Measurements from ENCODE around the gene UMAD1. TPM values are rescaled to one million over a fixed set of nuclear protein-coding genes. Genes with fewer than 3 reads are reported as not detected.

Gene UMAD1
- polyA plus RNA-seq, 3 donors from 2014 or later: 16.9 to 21.8 (median 17.2) TPM

DNA sequence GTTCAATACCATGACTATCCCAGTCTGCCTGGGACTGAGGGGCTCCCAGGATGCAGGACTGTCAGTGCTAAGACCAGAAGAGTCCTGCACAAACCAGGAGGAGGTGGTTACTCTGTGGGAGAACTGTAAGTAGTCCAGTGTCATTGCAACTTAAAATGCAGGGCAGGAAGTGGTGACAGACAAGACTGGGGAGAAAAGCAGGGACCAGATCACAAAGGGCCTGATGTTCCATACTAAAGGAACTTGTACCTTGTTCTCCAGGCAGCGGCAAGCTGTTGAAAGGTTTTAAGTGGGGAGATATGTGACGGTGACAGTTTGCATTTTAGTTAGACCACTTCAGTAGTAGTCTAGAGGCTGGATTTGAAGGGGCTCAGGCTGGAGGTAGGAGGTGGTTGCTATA lies 262.3 kb downstream of the UMAD1 start:
- Mint-ChIP-seq H3K27ac (peak overlapping the region in 1 of 6 donors; percentile 41), H3K4me3 (no peak overlapping the region), H3K9me3 (no peaks in the 10 kb centered on the region), H3K36me3 (peaks cover 0 to 18% (median 0%) of the 10 kb centered on the region in 3 donors), H3K27me3 (ENCODE audit: low read depth in 3 of 3) (no peaks in the 10 kb centered on the region), H3K4me1 (peaks cover 10 to 12% of the 10 kb centered on the region in 2 donors)
- no peak for DNase-seq

DNA sequence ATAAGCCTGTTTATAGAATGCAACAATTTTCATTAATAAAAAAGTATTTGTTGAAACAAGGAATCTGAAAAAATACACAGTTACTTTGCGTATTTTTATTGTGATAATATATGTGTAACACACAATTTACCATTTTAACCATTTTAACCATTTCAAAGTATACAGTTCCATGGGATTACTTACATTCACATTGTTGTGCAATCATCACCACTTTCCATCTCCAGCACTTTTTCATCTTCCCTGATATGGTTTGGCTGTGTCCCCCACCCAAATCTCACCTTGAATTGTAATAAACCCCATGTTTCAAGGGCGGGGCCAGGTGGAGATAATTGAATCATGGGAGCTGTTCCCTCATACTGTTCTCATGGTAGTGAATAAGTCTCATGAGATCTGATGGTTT lies 266.8 kb downstream of the UMAD1 start:
- Mint-ChIP-seq H3K36me3 (peaks cover 0 to 8% (median 0%) of the 10 kb centered on the region in 3 donors), H3K27me3 (ENCODE audit: low read depth in 3 of 3) (no peaks in the 10 kb centered on the region), H3K4me3 (no peak overlapping the region), H3K27ac (no peak overlapping the region), H3K4me1 (peaks cover 8 to 11% of the 10 kb centered on the region in 2 donors), H3K9me3 (no peaks in the 10 kb centered on the region)
- DNase-seq: no peak

DNA sequence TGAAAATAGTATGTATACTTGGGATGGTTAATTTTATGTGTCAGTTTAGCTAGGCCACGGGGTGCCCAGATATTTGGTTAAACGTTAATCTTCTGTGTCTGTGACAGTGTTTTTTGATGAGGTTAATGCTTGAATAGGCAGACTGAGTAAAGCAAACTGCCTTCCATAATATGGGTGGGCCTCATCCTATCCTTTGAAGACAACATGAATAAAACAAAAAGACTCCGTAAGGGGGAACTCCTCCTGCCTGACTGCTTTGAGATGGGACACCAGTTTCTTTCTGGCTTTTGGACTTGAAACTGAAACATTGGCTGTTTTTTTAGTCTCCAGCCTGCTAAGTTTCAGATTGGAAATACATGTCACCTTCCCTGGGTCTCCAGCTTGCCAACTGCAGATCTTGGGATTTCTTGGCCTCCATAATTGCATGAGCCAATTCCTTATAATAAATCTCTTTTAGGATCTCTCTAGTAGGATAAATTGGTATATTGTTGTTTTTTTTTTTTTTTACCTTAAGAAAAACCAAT lies 268.1 kb downstream of the UMAD1 start:
- Mint-ChIP-seq H3K27ac (no peak overlapping the region), H3K36me3 (peaks cover 0 to 4% (median 0%) of the 10 kb centered on the region in 3 donors), H3K4me3 (no peak overlapping the region), H3K9me3 (no peaks in the 10 kb centered on the region), H3K4me1 (no peaks in the 10 kb centered on the region), H3K27me3 (ENCODE audit: low read depth in 3 of 3) (no peaks in the 10 kb centered on the region)
- DNase-seq: no peak

DNA sequence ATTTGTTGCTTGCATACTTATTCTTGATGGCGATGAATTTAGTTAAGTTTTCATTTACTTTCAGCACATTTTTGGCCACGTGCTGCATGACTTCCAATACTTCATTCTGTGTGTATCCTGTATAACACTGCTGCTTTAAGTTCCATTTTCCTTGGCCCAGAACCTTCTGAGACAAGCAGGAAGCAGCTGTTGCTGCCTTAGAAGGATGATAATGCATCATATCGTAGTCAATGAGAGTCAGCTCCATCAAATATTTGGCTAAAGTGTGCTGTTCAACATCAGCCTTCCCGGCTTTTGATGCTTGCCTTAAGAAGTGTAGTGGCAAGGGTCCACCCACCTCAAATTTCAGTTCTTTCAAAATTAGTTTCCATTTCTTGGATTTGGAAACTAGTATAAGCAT lies 268.8 kb downstream of the UMAD1 start:
- Mint-ChIP-seq H3K4me1 (no peaks in the 10 kb centered on the region), H3K9me3 (no peaks in the 10 kb centered on the region), H3K36me3 (peaks cover 0 to 4% (median 1%) of the 10 kb centered on the region in 3 donors), H3K27me3 (ENCODE audit: low read depth in 3 of 3) (peaks cover 0 to under 1% (median 0%) of the 10 kb centered on the region in 3 donors), H3K27ac (no peak overlapping the region), H3K4me3 (no peak overlapping the region)
- no peak for DNase-seq

DNA sequence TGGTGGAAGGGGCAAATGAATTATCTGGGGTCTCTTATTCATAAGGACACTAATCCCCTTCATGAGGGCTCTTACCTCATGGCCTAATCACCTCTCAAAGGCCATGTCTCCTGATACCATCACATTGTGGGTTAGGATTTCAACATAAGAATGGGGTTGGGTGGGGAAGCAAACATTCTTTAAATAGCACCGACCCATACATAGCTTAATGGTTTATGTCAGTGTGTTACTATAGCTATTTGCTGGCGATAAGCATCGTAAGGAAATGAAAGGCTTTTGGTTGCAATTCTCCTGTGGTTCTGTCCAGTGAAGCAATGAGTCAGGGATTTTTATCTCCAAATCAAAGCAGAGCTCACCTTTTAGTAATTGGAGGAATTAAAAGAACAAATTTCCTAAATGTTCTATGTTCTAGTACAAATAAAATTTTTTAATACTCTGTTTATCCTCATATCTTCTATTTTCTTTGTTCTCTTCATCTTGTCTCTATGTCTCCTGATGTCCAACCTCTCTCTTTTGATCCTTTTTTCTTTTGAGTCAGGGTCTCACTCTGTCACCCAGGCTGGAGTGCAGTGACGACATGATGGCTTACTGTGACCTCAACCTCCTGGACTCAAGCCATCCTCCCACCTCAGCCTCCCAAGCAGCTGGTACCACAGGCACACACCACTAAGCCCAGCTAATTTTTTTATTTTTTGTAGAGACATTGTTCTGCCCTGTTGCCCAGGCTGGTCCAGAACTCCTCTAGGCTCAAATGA lies 271.0 kb downstream of the UMAD1 start:
- no peaks in the 10 kb centered on the region for H3K4me1 Mint-ChIP-seq
- H3K36me3 Mint-ChIP-seq: peaks cover 3 to 9% (median 4%) of the 10 kb centered on the region in 3 donors
- H3K27me3 Mint-ChIP-seq (ENCODE audit: low read depth in 3 of 3): peaks cover 0 to 5% (median 0%) of the 10 kb centered on the region in 3 donors
- no peak overlapping the region for H3K27ac Mint-ChIP-seq
- H3K4me3 Mint-ChIP-seq: no peak overlapping the region
- no peaks in the 10 kb centered on the region for H3K9me3 Mint-ChIP-seq
- no peak for DNase-seq

DNA sequence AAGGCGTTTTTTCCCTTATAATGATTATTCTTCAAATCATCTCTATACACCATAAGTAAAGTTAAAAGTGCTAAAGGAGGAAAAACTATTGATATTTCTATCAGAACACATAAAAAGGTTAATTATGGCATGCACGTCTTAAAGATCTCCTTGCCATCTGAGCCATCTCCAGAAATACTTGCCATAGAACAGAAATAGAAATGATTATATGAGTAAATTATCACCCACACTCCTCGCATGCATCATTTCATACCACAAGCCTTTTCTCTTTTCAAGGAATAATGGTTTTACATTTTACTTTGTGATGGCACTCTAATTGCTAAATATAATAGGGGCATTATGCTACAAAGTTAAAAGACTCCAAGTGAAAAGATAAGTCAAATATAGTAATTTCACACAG lies 272.4 kb downstream of the UMAD1 start:
- no peak overlapping the region for H3K4me3 Mint-ChIP-seq
- peaks cover 0 to 5% (median 1%) of the 10 kb centered on the region in 3 donors for H3K27me3 Mint-ChIP-seq (ENCODE audit: low read depth in 3 of 3)
- H3K9me3 Mint-ChIP-seq: no peaks in the 10 kb centered on the region
- no peaks in the 10 kb centered on the region for H3K4me1 Mint-ChIP-seq
- DNase-seq: no peak
- H3K36me3 Mint-ChIP-seq: peaks cover 3 to 15% (median 4%) of the 10 kb centered on the region in 3 donors
- H3K27ac Mint-ChIP-seq: no peak overlapping the region

DNA sequence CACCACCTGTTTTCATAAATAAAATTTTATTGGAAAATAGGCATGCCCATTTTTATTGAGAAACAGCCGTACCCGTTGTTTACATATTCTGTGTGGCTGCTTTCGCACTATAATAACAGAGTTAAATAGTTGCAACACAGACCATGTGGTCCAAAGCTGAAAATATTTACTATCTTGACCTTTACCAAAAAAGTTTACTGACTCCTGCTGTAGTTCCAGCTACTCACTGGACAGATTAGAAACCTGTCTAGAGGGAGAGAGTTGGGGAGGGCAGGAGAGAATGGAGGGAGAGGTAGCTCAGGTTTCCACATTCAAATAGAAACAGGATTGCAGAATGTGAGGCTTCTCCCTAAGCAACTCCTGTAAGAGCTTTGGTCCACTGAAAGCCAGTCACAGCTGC lies 273.0 kb downstream of the UMAD1 start:
- H3K4me3 Mint-ChIP-seq: no peak overlapping the region
- H3K4me1 Mint-ChIP-seq: no peaks in the 10 kb centered on the region
- peaks cover 0 to 5% (median 1%) of the 10 kb centered on the region in 3 donors for H3K27me3 Mint-ChIP-seq (ENCODE audit: low read depth in 3 of 3)
- H3K9me3 Mint-ChIP-seq: no peaks in the 10 kb centered on the region
- no peak overlapping the region for H3K27ac Mint-ChIP-seq
- peaks cover 3 to 15% (median 4%) of the 10 kb centered on the region in 3 donors for H3K36me3 Mint-ChIP-seq
- DNase-seq: no peak

DNA sequence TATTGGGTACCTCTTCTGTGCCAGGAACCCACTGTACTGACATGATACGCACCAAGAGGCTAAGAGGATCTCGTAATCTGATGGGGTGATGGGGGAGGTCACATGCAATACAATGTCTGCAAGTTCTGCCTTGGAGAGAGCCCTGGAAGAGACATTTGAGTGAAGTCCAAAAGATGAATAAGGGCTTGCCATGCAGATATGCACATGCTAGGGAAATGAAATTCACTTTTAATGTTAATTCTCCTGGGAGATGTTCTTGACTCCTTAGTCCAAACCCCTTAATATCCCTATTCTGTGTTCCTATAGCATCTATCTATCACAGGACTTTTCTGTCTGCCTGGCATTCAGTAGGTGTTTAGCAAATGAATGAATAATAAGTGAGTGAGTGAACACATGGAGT lies 274.0 kb downstream of the UMAD1 start:
- no peak for DNase-seq
- Mint-ChIP-seq H3K9me3 (no peaks in the 10 kb centered on the region), H3K27ac (no peak overlapping the region), H3K4me3 (no peak overlapping the region), H3K27me3 (ENCODE audit: low read depth in 3 of 3) (peaks cover 0 to 5% (median 1%) of the 10 kb centered on the region in 3 donors), H3K4me1 (no peaks in the 10 kb centered on the region), H3K36me3 (peaks cover 3 to 15% (median 4%) of the 10 kb centered on the region in 3 donors)

DNA sequence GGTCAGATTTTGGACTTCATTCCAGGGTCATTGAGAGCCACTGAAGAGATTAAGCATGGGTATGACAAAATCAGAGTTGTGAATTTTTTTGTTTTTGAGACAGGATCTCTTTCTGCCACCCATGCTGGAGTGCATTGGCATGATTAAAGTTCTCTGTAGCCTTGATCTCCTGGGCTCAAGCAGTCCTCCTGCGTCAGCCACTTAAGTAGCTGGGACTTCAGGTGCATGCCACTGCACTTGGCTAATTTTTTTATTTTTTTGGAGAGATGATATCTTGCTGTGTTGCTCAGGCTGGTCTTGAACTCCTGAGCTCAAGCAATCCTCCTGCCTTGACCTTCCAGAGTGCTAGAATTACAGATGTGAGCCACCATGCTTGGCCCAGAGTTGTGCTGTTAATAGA lies 275.5 kb downstream of the UMAD1 start:
- Mint-ChIP-seq H3K27me3 (ENCODE audit: low read depth in 3 of 3) (peaks cover 0 to 5% (median 1%) of the 10 kb centered on the region in 3 donors), H3K9me3 (no peaks in the 10 kb centered on the region), H3K27ac (no peak overlapping the region), H3K4me3 (no peak overlapping the region), H3K36me3 (peaks cover 3 to 11% (median 4%) of the 10 kb centered on the region in 3 donors), H3K4me1 (no peaks in the 10 kb centered on the region)
- no peak for DNase-seq

DNA sequence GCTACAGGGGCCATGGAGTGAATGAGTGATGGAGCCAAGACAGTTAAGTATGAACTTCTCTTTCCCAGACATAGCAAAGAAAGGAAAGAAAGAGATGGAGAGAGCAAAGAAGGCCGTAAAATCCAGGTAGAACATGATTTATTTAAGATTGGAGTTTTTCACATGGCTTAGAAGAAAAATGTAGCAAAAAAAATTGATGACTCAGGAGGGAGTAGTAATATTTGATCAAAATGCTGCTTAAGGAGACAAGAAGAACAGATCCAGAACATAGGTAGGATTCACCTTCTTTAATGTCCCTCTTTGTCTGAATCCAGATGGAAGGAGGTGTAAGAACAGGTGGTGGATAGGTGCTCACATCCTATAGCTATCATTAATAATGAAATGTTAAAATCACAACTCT lies 277.0 kb downstream of the UMAD1 start:
- no peak overlapping the region for H3K4me3 Mint-ChIP-seq
- DNase-seq: no peak
- no peaks in the 10 kb centered on the region for H3K9me3 Mint-ChIP-seq
- no peaks in the 10 kb centered on the region for H3K4me1 Mint-ChIP-seq
- peaks cover 3 to 11% (median 4%) of the 10 kb centered on the region in 3 donors for H3K36me3 Mint-ChIP-seq
- H3K27me3 Mint-ChIP-seq (ENCODE audit: low read depth in 3 of 3): peaks cover 0 to 5% (median 1%) of the 10 kb centered on the region in 3 donors
- H3K27ac Mint-ChIP-seq: peak overlapping the region in 1 of 6 donors; percentile 4

DNA sequence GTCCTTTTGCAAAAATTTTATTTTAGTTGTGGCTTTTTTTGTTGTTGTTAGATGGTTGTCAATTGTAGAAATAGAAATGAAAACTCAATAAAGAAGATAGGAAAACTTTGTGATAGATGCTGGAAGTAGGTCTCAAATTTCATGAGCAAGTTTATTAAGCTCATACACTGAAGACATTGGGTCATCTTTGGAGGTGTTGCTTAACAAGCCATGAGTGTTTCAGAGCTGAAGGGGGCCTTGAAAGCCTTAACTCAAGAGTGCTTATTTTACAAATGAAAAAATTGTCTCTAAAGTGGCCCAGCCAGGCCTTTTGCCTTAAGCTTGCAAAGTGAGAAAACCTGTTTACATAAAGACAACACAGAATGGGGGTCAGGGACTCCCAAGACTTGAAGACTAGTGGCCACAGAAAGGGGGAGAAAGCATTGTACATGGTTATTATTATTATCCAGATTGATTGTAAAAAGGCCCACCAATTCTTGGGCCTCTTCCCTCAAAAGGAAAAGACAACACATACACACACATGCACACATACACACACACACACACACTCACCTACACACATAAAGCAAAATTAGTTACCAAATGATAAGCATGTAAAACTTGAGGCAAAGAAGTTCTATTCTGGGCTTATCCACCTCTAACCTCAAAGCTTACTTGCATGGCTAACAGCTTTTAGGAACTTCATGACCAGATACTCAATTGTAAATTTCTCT lies 278.3 kb downstream of the UMAD1 start:
- Mint-ChIP-seq H3K4me3 (no peak overlapping the region), H3K36me3 (peaks cover 3 to 11% (median 4%) of the 10 kb centered on the region in 3 donors), H3K27me3 (ENCODE audit: low read depth in 3 of 3) (peaks cover 0 to 5% (median 1%) of the 10 kb centered on the region in 3 donors), H3K27ac (no peak overlapping the region), H3K4me1 (peaks cover 8% of the 10 kb centered on the region in 2 donors), H3K9me3 (no peaks in the 10 kb centered on the region)
- no peak for DNase-seq

DNA sequence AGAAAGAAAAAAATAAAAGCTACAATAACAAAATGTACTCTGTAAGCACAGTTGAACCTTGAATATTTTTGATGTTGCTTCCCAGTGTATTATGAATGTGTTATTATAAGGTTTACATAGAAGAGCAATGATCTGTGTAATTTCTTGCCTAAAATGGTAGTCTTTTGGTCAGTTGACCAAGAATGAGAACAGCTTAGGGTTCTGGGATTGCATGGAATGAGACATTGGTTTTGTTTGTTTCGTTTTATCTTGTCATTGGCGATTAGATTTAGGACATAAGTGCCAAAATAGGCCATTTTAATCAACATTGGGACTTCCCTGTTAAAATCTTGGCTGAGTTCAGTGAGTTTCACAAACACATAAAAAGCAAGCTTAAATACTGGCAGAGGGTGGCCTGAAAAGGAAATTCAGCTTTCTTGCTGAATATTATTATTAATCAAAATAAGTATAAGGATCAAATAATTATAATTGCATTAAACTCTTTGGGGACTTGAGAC lies 278.9 kb downstream of the UMAD1 start:
- Mint-ChIP-seq H3K4me3 (no peak overlapping the region), H3K4me1 (peaks cover 14% of the 10 kb centered on the region in 2 donors), H3K36me3 (peaks cover under 1 to 11% (median 4%) of the 10 kb centered on the region in 3 donors), H3K9me3 (no peaks in the 10 kb centered on the region), H3K27ac (no peak overlapping the region), H3K27me3 (ENCODE audit: low read depth in 3 of 3) (peaks cover 0 to 3% (median 1%) of the 10 kb centered on the region in 3 donors)
- no peak for DNase-seq

DNA sequence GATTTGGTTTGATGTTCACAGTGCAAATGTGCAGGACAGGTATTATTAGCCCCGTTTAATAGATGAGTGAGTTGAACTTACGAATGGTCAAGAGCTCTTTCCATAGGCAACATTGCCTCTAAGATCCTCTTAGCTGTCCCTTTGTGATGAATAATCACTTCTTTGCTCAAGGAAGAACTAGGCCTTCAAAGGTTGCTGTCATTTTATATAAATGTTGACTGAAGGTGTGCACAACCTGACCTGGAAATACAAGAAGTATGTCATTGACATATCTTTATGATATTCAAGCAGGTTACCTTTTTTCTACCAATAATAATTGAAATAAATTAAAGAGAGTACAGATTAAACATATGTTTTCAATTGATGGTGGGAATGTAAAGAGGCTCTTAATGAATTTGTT lies 279.5 kb downstream of the UMAD1 start:
- no peak overlapping the region for H3K27ac Mint-ChIP-seq
- peaks cover 17 to 18% of the 10 kb centered on the region in 2 donors for H3K4me1 Mint-ChIP-seq
- H3K36me3 Mint-ChIP-seq: peaks cover 0 to 11% (median 4%) of the 10 kb centered on the region in 3 donors

DNA sequence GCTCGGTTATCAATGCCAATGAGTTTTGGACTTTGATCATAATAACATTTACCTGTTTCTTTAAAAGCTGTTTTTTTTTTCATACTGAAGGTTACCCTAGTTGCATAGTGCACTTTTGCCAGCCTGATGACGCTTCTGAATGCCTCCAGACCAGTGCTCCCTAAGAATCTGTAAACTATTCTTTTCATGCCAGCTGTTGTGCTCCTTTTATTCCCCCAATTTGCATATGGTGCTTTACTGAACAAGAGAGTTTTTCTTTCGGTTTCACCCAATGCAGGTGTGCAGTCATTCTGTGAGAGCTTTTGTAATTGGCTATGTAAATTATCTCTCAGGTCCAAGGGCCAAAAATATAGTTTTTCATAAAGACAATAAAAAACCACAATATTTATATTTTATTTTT lies 279.9 kb downstream of the UMAD1 start:
- H3K36me3 Mint-ChIP-seq: peaks cover 0 to 11% (median 4%) of the 10 kb centered on the region in 3 donors
- no peak for DNase-seq
- H3K4me1 Mint-ChIP-seq: peaks cover 17 to 18% of the 10 kb centered on the region in 2 donors
- peaks cover 0 to 1% (median 0%) of the 10 kb centered on the region in 3 donors for H3K27me3 Mint-ChIP-seq (ENCODE audit: low read depth in 3 of 3)
- no peak overlapping the region for H3K4me3 Mint-ChIP-seq
- H3K27ac Mint-ChIP-seq: no peak overlapping the region
- H3K9me3 Mint-ChIP-seq: no peaks in the 10 kb centered on the region

More for the DNA sequence above, 279.5 kb downstream of the UMAD1 start:
- Mint-ChIP-seq H3K27me3 (ENCODE audit: low read depth in 3 of 3) (peaks cover 0 to 1% (median 0%) of the 10 kb centered on the region in 3 donors), H3K9me3 (no peaks in the 10 kb centered on the region), H3K4me3 (no peak overlapping the region)
- DNase-seq: no peak
